ENCODE results near the gene GOLPH3.

DNA sequence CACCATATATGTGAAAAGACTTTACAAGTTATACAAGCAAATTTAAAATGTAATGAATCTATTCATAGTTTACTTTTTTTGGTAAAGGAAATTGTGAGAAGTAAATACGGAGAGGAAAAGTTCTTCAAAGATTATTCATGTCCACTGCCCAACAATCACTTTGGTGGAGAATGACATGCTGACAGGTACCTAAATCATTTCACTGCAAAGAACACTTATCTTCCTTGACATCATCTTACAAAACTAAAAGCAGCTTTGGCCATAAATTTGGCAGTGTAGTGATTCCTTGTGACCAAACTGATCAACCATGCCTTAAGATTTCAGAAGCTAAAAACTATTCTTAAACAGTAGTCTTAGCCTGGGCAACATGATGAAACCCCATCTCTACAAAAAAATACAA, 42.5 kb downstream of the GOLPH3 start:
- TF ChIP-seq MAZ (IDR thresholded peaks at IDR 0.05; ENCODE audit: borderline replicate concordance, low read depth, low read length) (no peak), FOS (IDR thresholded peaks at IDR 0.05; ENCODE audit: low read depth, low read length) (no peak), POLR2A (IDR thresholded peaks at IDR 0.05; ENCODE audit: low read depth, low read length) (no peak), RAD21 (IDR thresholded peaks at IDR 0.05; ENCODE audit: low read length) (no peak), CEBPB (IDR thresholded peaks at IDR 0.05; ENCODE audit: low read depth, low read length) (no peak)
- TF ChIP-seq, protein P1, sequence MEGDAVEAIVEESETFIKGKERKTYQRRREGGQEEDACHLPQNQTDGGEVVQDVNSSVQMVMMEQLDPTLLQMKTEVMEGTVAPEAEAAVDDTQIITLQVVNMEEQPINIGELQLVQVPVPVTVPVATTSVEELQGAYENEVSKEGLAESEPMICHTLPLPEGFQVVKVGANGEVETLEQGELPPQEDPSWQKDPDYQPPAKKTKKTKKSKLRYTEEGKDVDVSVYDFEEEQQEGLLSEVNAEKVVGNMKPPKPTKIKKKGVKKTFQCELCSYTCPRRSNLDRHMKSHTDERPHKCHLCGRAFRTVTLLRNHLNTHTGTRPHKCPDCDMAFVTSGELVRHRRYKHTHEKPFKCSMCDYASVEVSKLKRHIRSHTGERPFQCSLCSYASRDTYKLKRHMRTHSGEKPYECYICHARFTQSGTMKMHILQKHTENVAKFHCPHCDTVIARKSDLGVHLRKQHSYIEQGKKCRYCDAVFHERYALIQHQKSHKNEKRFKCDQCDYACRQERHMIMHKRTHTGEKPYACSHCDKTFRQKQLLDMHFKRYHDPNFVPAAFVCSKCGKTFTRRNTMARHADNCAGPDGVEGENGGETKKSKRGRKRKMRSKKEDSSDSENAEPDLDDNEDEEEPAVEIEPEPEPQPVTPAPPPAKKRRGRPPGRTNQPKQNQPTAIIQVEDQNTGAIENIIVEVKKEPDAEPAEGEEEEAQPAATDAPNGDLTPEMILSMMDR (conservative IDR thresholded peaks at IDR 0.05; ENCODE audit: low read depth, low read length) = no peak

Measured in IMR-90 (cell line).